Central memory CD4-positive, alpha-beta T cell (primary cell): Measurements from ENCODE around the gene ZNF385C.
A peak's percentile ranks its signal among the peaks of the same experiment; 100 is the strongest.

ENCODE experiments used
- DNase-seq: peaks from one replicate; pipeline ENCODE4 v3.0.0; 2022

Gene ZNF385C

GRCh38 chr17:42122371-42123303 lies 24.4 kb upstream of the ZNF385C start, which contains the start of gene HSPB9:
Gene HSPB9 (plus strand): TSS chr17:42122804. CDS start chr17:42122851, 47 bp downstream.
- DNase-seq, result no peak

- peak; percentile 64 for DNase-seq
Measured at GRCh38 chr17:42120770-42121769, 22.8 kb upstream of the ZNF385C start, which contains the start of gene KAT2A. Gene KAT2A (minus strand): TSS chr17:42121367. CDS start chr17:42121304, 63 bp downstream.

- DNase-seq, result no peak
Measured at GRCh38 chr17:42120161-42120769, 22.0 kb upstream of the ZNF385C start.

- no peak for DNase-seq
Measured at GRCh38 chr17:42119301-42119700, 21.0 kb upstream of the ZNF385C start.

GRCh38 chr17:42118545-42118944 lies 20.3 kb upstream of the ZNF385C start:
- no peak for DNase-seq

- no peak for DNase-seq
Measured at GRCh38 chr17:42118126-42118510, 19.8 kb upstream of the ZNF385C start.

GRCh38 chr17:42117397-42118125 lies 19.3 kb upstream of the ZNF385C start:
- no peak for DNase-seq

GRCh38 chr17:42116705-42117396 lies 18.6 kb upstream of the ZNF385C start:
- DNase-seq, result peak; percentile 79

- DNase-seq, result no peak
Measured at GRCh38 chr17:42114118-42114517, 15.8 kb upstream of the ZNF385C start.

GRCh38 chr17:42113293-42114069 lies 15.2 kb upstream of the ZNF385C start:
- no peak for DNase-seq

GRCh38 chr17:42112552-42113176 lies 14.4 kb upstream of the ZNF385C start, which contains the start of gene DHX58:
Gene DHX58 (minus strand): TSS chr17:42112714. CDS start chr17:42111892, 822 bp downstream.
- DNase-seq, result peak; percentile 79

- no peak for DNase-seq
Measured at GRCh38 chr17:42111871-42112551, 13.7 kb upstream of the ZNF385C start.

GRCh38 chr17:42111265-42111636 lies 13.0 kb upstream of the ZNF385C start:
- DNase-seq, result no peak

- DNase-seq, result no peak
Measured at GRCh38 chr17:42110301-42111264, 12.3 kb upstream of the ZNF385C start.

GRCh38 chr17:42109086-42109485 lies 10.8 kb upstream of the ZNF385C start:
- no peak for DNase-seq

- DNase-seq, result peak; percentile 81
Measured at GRCh38 chr17:42107597-42108576, 9.6 kb upstream of the ZNF385C start.

GRCh38 chr17:42107124-42107523 lies 8.9 kb upstream of the ZNF385C start:
- DNase-seq, result no peak
